Putamen (tissue), 1 donor: Measurements from ENCODE around the gene CCDC6.
"Not testable (repeated sequence)": the region's sequence is repeated elsewhere in the genome, so short reads cannot be mapped to it uniquely, and the experiment has no call there.

Experiments
- DNase-seq: peaks from one replicate; pipeline ENCODE4 v3.0.0-alpha.2; 2016; ENCODE audit warnings: low spot score

CCDC6 gene

DNA sequence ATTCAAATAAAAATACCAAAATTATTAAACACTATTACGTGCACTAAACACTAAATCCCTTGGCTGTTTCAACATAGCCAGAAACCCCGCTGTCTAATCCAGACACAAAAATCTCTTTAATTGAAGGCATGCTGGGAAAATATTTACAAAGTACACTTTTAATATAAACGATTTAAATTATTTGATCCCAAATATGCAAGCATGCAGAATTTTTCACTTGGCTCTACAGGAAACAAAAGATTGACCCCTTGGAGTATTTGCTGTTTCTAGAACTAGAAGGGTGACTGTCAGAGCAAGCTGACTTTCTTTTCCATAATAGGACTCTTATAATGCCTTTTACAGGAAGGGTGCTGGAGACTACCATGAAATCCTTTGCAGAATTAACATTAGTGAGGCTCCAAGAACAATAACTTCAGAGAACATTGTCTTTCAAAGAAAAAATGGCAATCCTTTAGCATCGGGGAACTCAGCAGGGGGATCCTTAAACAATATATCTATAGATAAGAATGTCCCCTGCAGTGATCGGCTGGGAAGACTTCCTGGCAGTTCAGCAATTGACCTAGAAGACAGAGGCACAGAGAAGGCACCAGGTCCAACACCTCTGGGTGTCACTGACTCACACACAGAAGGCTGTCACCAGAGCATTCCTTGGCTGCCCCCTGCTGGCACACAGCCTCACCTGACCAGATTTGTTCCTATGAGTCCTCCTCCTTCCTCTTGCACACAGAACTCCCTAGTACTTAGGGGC lies 97.3 kb downstream of the CCDC6 start:
- DNase-seq = peak; percentile 53

DNA sequence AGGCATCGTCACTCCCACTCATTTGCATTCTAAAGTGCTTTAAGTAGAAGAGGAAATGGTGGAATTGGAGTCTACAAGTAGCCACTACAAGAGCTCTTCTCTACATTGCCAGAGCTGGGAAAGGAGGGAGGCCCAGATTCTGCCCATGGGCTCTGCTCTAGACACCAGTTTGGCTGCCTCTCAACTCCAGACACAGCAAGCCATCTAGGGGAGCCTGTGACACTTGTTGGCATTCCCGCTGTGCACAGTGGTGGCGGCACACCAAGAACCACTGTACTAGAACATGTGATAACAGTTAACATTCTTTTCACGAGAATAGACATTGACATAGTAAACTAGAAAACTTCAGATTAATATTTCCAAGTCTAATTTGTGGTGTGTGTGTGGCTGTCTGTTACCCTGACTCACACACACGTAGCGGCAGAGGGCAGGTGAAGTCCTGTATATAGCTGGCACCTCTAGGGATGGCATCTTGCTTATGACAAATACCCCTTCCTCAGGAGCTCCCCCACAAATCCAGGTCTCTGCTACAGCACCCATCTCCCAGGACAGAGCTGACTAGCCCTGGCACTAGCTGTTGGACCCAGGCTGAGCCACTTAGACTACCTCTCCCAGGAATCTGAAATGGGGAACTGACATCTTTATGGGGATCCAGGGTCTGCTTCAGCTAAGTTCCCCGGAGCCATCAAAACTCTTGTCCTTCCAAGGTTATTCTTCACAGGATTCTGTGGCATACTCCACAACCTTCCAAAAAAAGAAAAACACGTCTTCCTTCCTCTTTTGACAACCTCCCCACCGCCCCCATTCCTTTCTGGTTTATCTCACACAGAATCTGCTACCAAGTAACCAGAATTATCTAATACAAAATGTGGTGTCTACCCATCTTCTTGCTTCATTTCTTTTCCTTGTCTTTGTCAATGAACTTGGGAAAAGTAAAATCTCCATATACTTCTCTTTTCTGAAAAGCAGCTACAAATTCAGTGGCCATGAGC lies 98.4 kb downstream of the CCDC6 start:
- no peak for DNase-seq

DNA sequence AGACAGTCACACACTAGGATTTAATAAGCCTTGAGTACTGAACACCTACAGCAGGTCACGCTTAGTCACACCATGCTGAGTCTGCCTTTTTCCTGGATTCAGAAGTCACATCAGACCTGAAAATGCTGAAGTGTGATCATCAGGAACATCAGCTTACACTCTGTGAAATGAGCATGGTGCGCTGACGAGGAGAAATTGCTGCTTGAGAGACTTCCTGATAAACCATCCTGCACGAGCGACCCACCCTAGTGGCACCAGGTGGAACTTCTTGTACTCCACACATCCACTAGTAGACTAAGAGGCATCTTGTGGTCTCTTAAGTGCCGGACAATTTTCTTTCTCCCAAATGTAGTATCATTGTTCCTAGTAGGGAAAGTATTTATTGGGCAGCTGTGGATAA lies 101.3 kb downstream of the CCDC6 start:
- DNase-seq = no peak

DNA sequence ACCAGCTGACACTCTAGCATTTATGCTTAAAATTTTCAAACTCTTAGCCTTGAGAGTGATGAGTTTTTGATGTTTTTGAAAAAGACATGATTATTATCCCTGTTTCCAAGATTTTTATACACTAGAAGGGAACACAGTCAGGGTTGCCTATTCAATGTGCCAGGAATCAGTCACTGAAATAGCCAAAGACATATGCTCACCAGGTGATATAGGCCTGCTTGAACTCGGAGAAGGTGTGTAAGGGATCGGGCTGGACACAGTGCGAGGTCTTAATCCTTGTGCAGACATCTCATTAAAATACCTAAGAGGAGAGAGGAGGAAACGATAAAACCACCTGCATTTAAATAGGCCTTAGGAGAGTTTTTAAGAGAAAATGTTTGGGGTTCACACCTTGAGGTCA lies 102.1 kb downstream of the CCDC6 start:
- no peak for DNase-seq

DNA sequence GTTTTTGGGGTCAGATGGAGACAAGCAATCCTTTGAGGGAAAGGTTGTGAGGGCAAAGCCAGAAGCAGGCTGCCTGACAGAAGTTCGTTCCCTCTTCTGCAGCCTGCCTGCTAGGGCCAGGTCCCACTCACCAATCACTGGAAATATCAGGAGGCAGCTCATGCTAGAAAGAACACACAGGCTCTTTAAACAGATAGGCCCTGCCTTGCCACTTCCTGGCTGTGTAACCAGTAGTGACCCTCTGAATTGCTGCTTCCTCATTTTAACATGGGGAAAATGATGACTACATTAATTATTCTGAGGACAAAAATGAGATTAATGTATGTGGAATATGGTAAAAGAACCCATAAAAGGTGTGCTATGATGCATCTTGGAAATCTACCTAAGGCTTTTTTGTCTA lies 102.6 kb downstream of the CCDC6 start:
- DNase-seq = no peak

DNA sequence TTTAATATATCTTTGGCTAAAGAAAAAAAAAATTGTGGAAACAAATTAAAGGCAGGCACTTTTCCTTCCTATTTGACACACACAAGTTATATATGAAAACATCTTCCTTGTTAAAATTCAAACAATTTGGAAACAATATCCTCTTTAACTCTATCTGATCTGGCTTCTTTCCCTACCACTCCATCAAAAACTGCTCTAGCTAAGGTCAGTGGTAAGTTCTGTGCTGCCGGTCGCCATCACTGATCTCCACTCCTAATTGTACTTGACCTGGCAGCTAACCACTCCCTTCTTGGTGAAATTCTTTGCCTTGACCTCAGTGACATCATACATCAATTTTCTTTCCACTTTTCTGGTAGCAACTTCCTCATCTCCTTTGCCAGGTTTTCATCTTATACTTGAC lies 105.2 kb downstream of the CCDC6 start:
- no peak for DNase-seq

DNA sequence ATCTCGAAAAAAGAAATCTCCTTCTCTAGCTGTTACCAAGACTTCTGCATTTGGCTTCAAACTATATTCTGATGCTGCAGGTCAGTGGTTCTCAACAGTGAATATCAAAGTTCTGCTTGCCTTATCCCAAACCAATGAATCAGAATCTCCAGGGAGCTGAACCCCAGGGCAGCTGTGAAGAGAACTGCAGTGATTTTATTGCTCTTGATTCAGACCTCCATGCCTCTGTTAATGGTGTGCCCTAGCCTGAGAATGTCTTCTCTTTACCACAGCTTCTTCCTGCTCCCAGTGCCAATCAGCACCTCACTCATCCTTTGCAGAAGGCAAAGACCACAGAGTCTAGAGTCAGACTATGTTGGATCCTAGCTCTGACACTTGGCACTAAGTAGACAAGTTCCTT lies 106.9 kb downstream of the CCDC6 start:
- no peak for DNase-seq

DNA sequence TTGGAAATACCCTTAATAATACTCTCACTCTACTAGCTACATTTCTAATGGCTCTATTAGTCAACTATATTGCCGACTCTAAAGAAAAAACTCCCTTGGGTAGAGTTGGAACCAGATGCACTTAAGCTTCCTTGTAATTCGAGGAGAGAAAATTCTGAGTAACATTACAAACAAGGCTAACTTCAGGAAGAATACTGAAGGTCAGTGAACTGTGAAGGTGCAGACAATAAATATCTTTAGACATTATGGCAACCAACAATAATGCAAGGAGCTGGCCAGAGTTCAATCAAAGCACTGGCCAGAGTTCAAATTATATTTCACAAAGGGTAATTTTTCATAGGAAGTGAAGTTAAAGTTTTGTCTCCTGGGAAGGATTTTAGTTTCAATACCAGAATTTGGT lies 112.4 kb downstream of the CCDC6 start:
- no peak for DNase-seq

DNA sequence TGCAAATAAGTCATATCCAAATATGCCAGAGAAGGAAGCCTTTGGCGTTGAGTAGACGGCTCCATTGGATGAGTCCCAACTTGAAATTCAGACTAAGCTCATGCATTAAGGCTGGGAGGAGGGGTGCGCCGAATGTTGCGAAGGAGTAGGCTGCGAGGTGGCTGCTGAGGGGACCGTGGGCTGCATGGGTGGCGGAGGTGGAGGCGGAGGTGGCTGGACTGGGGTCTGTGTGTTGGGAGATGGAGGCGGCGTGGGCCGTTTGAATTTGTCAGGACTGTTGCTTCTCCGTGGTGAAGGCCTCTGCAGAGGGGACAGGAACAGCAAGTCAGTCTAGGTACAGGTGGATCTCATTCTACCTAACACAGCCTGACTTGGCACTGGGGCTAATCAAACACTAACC lies 113.5 kb downstream of the CCDC6 start:
- no peak for DNase-seq

DNA sequence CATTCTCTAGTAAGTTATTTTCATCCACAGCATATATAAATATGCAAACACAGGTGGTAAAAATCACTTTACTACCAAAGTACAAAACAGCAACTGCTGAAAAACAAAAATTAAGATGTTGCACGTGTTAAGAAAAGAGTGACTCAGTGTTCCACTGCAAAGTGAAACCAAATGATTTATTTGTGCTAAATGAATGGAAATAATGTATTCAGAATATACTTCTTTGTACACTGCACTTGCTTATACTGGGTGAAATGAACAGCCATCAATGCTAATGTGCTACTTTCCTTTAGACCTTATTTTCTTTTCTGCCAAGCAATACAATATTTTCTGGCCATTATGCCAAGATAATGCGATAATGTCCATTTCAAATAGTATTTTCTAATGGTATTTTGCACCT lies 114.8 kb downstream of the CCDC6 start:
- DNase-seq = no peak

DNA sequence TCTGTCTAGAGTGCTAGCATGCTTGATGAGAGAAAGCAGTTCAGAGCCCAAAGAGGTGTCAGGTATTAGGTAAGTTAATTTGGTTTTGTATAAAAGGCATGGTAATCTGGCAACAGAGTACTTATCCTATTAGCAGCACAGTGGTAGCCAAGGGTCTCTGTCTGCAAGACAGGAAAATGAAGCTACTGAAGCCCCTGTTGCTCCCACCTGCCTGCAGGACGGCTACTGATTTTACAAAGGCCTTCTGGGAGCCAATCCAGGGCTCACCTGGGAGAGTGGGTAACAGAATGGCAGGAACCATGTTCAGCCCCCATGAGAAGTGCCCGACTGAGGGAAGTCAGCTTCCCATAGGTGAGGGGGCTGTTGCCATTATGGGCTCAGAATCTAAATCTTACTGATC lies 116.3 kb downstream of the CCDC6 start:
- not testable (repeated sequence) for DNase-seq

DNA sequence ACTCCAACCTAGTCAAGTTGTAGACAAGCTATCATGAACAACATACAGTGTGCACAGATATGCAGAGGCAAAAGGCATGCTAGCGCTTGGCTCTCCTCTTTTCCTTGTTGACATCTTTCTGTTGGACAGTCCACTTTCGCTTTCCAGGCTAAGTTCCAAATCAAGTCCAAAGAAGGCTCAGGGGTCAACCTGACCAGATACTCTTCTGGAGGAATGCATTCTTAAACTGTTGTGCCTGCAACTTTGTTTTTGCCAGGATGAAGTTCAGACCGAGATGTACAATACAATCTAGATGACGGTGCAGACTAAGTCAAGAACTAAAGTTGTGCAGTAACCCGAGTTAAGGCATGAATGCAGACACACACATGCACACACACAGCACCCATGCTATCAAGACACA lies 117.4 kb downstream of the CCDC6 start:
- DNase-seq = not testable (repeated sequence)

DNA sequence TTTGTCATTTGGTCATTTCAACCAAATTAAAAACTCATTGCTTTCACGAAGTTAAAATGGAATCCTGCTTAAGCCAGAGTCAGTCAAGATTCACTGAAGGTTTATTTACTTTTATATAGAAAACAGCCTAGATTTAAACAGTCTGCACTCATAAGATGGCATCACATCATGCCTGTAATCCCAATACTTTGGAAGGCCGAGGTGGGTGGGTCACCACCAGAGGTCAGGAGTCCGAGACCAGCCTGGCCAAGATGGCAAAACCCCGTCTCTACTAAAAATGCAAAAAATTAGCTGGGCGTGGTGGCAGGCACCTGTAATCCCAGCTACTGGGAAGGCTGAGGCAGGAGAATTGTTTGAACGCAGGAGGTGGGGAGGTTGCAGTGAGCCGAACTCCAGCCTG lies 119.3 kb downstream of the CCDC6 start:
- not testable (repeated sequence) for DNase-seq

DNA sequence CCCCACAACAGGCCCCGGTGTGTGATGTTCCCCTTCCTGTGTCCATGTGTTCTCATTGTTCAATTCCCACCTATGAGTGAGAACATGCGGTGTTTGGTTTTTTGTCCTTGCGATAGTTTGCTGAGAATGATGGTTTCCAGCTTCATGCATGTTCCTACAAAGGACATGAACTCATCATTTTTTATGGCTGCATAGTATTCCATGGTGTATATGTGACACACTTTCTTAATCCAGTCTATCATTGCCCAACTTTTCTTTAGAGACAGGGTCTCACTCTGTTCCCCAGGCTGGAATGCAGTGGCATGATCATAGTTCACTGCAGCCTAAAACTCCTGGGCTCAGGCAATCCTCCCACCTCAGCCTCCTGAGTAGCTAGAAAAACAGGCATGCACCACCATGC lies 120.9 kb downstream of the CCDC6 start:
- DNase-seq = not testable (repeated sequence)

DNA sequence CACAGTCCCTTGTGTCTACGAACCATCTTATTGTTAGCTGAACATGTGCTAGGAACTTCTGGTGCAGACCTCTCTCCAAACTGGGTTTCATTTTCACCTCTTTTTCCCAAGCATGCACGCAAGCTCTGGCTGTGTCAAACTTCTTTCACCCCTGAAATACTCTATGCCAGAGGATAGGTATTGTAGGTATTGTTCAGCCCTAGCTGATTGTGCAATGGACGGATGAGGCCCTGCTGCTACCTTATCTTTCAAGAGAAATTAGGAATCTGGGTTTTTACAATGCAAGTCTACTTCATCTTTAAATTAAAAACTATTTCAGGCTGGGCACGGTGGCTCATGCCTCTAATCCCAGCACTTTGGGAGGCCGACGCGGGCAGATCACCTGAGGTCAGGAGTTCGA lies 124.8 kb downstream of the CCDC6 start:
- DNase-seq = no peak

DNA sequence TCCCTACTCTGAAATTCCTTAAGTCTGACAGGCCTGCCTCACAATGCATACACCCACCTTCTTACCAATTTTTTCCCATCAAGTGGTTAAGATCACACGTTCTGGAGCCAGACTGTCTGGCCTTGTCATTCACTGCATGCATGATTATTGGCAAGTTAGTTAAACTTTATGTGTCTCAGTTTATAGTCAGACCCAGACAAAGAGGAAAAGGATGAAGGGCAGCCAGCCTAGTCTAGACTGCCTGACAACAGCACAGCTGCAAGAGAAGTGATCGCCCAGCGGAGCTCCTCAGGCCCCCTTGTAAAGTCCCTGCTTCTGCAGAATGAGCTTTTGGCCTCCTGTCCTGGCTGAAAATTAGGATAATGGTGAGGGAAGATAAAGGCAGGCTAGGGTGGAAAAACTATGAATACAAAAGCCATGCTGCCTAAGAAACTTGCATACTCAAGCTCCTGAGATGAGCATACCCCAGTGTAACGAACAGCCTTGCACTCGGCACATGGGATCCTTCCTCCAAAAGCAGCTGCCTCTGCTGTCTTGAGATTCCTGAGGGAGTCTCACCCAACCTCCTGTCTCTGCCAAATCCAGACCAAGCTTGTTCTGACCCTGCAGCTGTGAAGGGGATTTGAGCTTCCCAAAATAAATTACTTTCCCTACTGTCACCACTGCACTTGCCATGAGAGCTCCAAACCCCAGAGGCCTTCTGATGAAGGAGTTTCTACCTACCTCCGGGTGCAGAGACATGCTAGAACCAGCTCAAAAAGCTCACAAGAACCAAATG lies 126.4 kb downstream of the CCDC6 start:
- DNase-seq = no peak

DNA sequence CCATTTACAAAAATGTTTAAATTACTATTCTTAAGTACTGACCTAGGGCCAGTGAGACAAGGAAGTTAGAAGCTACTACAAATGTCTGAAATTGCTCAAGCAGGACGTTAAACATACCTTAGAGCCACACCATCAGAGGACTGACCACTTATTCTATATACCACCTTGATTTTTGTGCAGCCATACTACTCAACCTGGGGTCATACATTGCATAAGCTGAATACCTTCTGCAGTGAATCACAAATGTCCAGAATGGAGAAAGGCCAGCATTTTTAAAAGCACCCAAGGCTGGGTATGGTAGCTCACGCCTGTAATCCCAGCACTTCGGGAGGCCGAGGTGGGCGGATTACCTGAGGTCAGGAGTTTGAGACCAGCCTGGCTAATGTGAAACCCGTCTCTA lies 131.9 kb downstream of the CCDC6 start:
- DNase-seq = no peak

DNA sequence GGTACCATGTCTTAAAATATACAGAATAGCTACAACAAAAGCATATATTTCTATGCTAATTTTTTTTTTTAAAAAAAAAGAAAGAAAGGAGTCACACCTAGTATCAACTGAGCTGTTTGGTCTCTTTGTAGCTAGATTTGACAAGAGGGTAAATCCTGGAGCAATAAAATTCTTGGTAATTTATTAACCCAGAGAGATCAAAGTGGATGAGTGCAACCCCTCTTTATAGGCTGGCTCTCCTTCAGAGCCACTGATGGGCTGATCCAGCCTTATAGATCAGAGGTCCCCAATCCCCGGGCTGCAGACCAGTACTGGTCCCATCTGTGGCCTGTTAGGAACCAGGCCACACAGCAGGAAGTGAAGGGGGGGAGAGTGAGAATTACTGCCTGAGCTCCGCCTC lies 133.3 kb downstream of the CCDC6 start:
- DNase-seq = no peak

DNA sequence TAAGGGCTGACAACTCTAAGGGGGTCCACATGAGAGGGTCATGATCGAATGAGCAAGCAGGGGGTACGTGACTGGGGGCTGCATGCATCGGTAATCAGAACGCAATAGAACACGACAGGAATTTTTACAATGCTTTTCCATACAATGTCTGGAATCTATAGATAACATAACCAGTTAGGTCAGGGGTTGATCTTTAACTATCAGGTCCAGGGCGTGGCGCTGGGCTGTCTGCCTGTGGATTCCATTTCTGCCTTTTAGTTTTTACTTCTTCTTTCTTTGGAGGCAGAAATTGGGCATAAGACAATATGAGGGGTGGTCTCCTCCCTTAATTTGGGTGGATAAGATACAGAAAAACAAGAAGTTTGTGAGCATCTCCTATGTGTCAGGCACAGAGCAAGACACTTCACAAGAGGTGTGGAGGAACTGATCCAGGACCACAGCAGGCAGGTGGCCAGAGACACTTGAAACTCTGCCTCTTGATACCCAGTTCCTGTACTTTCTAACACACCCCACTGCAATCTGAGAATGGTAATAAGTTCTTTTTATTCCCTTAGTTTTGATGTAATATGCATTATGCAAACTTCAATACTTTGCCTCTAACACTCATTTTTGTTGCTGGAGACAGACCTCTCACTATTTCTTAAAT lies 135.1 kb downstream of the CCDC6 start:
- no peak for DNase-seq

DNA sequence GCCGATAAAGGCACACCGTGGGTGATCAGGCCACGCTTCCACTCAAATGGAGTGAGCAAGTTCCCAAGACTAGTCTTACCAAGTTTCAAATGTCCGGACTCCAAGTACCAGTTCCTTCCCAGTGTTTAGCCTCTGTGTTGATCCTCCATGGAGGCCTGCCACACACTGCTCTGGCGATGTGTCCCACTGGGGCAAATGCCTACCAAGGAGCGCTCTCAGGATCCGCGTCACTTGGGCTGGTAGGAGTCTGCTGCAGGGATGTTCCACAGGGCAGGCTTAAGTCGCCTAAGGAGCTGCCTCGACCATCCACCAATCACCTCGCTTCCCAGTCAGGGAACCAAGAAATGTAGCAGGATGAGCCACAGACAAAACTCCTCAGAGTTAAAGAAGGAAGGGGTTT lies 135.7 kb downstream of the CCDC6 start:
- DNase-seq = no peak

DNA sequence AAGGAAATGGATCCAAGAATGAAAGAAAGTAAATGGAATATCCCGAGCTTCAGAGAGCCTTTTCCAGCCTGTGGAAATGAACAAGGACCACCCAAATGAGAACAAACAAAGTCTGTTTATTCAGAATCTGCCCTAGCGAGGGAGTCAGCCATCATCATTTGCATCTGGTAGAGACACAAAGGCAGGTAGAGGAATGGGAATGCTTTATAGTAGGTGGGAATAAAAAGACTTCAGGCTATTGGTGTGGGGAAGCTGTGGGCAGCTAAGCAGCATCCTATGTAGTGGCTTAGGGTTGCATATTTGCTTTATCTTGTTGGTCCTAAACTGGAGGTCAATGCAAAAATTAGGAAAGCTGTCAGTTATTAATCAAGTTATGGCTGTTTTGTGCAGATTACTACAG lies 143.9 kb downstream of the CCDC6 start:
- no peak for DNase-seq

DNA sequence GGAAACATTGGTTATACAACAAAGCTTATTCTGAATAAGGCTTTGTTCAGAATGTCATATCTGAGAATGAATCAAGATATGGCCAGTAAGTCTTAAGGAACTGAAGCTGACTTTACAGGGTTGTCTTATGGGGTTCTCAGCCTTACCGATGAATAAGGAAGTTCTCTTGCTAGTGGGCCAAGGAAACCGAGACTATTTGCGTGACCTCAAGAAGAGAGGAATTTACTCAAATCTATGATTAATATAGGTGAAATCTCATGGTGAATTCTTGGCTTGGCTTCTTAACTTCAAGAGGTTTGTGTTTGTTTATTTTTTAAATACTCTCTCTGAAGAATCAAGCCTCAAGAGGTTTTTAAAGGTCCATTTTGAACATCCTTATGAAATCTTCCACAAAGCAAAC lies 148.4 kb downstream of the CCDC6 start:
- no peak for DNase-seq
